IgD-negative memory B cell (primary cell): Measurements from ENCODE around the gene OTUD4. TPM values are rescaled to one million over a fixed set of nuclear protein-coding genes. Genes with fewer than 3 reads are reported as not detected.

Experiments
- polyA plus RNA-seq: library from polyadenylated mRNA; unstranded; fragments of 300-500 nt; fragmentation: Illumina TruSeq; gene quantifications from one replicate; pipeline ENCODE4 v1.2.3, GENCODE V29; 2021

OTUD4 gene
- polyA plus RNA-seq, 1 donor from 2014 or later: 9.0 TPM

Other genes with a start within 250 kb of the OTUD4 start
- gene ANAPC10, start 82.4 kb downstream of the OTUD4 start, polyA plus RNA-seq: 24.9 TPM
- gene ABCE1, start 82.3 kb downstream of the OTUD4 start, polyA plus RNA-seq: 48.1 TPM